ENCODE data around the gene SLC19A2. TPM values are rescaled to one million over a fixed set of nuclear protein-coding genes. Genes with fewer than 3 reads are reported as not detected.

The SLC19A2 gene
- total and polyA plus RNA-seq, 2 of the 13 experiments (the other 11 are each of a cell fraction or from before 2014, with no cell fraction given) = 30.4 to 56.0 TPM

DNA sequence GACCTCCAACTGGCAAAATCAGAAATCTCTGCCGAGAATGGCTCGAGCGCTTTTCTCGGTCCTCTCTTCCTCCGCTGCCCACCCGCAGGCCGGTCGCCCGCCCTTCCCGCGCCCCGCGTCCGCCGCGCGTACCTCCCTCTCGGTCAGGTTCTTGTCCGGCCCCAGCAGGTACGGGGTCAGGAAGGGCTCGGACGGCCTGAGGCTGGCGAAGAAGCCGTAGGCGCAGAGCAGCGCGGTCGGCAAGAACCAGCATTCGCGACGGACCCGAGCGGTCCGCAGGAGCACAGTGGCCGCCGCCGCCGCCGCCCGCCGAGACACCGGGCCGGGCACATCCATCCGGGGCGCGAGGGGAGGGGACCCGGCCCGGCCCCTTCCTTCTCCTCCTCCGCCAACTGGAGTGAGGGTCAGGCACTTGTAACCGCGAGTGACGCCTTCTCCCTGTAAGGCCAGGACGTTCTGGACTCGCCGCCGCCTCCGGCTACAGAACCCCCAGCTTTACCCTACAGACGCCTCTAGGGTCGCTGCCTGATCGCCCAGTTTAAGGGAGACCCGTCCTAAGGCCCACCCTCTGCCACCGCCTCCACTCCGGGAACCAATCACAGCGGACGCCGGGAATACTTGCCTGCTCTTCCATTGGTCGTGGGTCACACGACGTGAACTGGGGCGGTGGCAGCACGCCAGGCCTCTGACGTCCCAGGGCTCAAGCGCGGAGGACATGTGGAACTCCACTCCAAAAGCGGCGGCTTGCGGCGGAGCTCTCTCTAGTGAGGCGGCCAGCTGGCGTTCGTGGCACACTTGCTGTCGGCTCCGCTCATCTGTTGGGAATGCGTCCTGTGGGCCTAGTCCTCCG is at the start of gene SLC19A2 (continued):
- TF ChIP-seq, protein P1, sequence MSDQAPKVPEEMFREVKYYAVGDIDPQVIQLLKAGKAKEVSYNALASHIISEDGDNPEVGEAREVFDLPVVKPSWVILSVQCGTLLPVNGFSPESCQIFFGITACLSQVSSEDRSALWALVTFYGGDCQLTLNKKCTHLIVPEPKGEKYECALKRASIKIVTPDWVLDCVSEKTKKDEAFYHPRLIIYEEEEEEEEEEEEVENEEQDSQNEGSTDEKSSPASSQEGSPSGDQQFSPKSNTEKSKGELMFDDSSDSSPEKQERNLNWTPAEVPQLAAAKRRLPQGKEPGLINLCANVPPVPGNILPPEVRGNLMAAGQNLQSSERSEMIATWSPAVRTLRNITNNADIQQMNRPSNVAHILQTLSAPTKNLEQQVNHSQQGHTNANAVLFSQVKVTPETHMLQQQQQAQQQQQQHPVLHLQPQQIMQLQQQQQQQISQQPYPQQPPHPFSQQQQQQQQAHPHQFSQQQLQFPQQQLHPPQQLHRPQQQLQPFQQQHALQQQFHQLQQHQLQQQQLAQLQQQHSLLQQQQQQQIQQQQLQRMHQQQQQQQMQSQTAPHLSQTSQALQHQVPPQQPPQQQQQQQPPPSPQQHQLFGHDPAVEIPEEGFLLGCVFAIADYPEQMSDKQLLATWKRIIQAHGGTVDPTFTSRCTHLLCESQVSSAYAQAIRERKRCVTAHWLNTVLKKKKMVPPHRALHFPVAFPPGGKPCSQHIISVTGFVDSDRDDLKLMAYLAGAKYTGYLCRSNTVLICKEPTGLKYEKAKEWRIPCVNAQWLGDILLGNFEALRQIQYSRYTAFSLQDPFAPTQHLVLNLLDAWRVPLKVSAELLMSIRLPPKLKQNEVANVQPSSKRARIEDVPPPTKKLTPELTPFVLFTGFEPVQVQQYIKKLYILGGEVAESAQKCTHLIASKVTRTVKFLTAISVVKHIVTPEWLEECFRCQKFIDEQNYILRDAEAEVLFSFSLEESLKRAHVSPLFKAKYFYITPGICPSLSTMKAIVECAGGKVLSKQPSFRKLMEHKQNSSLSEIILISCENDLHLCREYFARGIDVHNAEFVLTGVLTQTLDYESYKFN (CRISPR knock-in tag; conservative IDR thresholded peaks at IDR 0.05) = no peak; the same call in 1 of the 2 replicates
- TF ChIP-seq ATRX (CRISPR knock-in tag; IDR thresholded peaks at IDR 0.05; ENCODE audit: borderline replicate concordance) (no peak), ZNF879 (CRISPR knock-in tag; IDR thresholded peaks at IDR 0.05) (peak; percentile 55; the same call in 1 of the 2 replicates), KLF11 (CRISPR knock-in tag; IDR thresholded peaks at IDR 0.05) (peak; percentile 92), HDAC2 (CRISPR knock-in tag; IDR thresholded peaks at IDR 0.05) (peak; percentile 59), TOE1 (CRISPR knock-in tag; IDR thresholded peaks at IDR 0.05) (no peak), STAT5B (CRISPR knock-in tag; IDR thresholded peaks at IDR 0.05) (peak; percentile 66; the same call in 1 of the 2 replicates), PHF8 (CRISPR knock-in tag; IDR thresholded peaks at IDR 0.05) (peak; percentile 73), RAD51 (IDR thresholded peaks at IDR 0.05; ENCODE audit: borderline replicate concordance) (no peak), HHEX (CRISPR knock-in tag; IDR thresholded peaks at IDR 0.05) (no peak), ZNF253 (CRISPR knock-in tag; IDR thresholded peaks at IDR 0.05; ENCODE audit: borderline replicate concordance) (no peak), CBX2 (IDR thresholded peaks at IDR 0.05; ENCODE audit: low read depth, low read length) (no peak), CBX2 (CRISPR knock-in tag; IDR thresholded peaks at IDR 0.05; ENCODE audit: low read depth) (no peak), FOSL1 (CRISPR knock-in tag; IDR thresholded peaks at IDR 0.05; ENCODE audit: borderline replicate concordance) (0 out of 2 replicates have a peak, but pooled peaks have one; percentile 17)
- TF ChIP-seq, protein P2, sequence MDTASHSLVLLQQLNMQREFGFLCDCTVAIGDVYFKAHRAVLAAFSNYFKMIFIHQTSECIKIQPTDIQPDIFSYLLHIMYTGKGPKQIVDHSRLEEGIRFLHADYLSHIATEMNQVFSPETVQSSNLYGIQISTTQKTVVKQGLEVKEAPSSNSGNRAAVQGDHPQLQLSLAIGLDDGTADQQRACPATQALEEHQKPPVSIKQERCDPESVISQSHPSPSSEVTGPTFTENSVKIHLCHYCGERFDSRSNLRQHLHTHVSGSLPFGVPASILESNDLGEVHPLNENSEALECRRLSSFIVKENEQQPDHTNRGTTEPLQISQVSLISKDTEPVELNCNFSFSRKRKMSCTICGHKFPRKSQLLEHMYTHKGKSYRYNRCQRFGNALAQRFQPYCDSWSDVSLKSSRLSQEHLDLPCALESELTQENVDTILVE (CRISPR knock-in tag; IDR thresholded peaks at IDR 0.05) = peak; percentile 61; the same call in 1 of the 2 replicates
- TF ChIP-seq, protein P3, sequence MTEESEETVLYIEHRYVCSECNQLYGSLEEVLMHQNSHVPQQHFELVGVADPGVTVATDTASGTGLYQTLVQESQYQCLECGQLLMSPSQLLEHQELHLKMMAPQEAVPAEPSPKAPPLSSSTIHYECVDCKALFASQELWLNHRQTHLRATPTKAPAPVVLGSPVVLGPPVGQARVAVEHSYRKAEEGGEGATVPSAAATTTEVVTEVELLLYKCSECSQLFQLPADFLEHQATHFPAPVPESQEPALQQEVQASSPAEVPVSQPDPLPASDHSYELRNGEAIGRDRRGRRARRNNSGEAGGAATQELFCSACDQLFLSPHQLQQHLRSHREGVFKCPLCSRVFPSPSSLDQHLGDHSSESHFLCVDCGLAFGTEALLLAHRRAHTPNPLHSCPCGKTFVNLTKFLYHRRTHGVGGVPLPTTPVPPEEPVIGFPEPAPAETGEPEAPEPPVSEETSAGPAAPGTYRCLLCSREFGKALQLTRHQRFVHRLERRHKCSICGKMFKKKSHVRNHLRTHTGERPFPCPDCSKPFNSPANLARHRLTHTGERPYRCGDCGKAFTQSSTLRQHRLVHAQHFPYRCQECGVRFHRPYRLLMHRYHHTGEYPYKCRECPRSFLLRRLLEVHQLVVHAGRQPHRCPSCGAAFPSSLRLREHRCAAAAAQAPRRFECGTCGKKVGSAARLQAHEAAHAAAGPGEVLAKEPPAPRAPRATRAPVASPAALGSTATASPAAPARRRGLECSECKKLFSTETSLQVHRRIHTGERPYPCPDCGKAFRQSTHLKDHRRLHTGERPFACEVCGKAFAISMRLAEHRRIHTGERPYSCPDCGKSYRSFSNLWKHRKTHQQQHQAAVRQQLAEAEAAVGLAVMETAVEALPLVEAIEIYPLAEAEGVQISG (CRISPR knock-in tag; IDR thresholded peaks at IDR 0.05) = peak; percentile 67; the same call in 1 of the 2 replicates
- TF ChIP-seq, protein P4, sequence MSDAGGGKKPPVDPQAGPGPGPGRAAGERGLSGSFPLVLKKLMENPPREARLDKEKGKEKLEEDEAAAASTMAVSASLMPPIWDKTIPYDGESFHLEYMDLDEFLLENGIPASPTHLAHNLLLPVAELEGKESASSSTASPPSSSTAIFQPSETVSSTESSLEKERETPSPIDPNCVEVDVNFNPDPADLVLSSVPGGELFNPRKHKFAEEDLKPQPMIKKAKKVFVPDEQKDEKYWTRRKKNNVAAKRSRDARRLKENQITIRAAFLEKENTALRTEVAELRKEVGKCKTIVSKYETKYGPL (CRISPR knock-in tag; IDR thresholded peaks at IDR 0.05) = peak; percentile 54; the same call in 1 of the 2 replicates
- TF ChIP-seq, protein P5, sequence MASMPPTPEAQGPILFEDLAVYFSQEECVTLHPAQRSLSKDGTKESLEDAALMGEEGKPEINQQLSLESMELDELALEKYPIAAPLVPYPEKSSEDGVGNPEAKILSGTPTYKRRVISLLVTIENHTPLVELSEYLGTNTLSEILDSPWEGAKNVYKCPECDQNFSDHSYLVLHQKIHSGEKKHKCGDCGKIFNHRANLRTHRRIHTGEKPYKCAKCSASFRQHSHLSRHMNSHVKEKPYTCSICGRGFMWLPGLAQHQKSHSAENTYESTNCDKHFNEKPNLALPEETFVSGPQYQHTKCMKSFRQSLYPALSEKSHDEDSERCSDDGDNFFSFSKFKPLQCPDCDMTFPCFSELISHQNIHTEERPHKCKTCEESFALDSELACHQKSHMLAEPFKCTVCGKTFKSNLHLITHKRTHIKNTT (CRISPR knock-in tag; IDR thresholded peaks at IDR 0.05) = no peak

Measured in HepG2 (cell line).